ENCODE measurements around the gene MRPL14.

The MRPL14 gene

GRCh38 chr6:44158770-44159228, 31.5 kb upstream of the MRPL14 start, which contains the start of gene CAPN11:
TSS of gene CAPN11 (plus strand) at chr6:44158820. CDS start at chr6:44158849, 29 bp downstream.
- TF ChIP-seq TOX (CRISPR knock-in tag; IDR thresholded peaks at IDR 0.05; ENCODE audit: borderline replicate concordance) (no peak), CREB5 (CRISPR knock-in tag; IDR thresholded peaks at IDR 0.05; ENCODE audit: low read depth) (no peak), ZC3H10 (CRISPR knock-in tag; IDR thresholded peaks at IDR 0.05) (no peak), ISL1 (CRISPR knock-in tag; IDR thresholded peaks at IDR 0.05) (no peak), ZNF70 (CRISPR knock-in tag; IDR thresholded peaks at IDR 0.05) (no peak), TSHZ2 (CRISPR knock-in tag; IDR thresholded peaks at IDR 0.05) (no peak), ZFP30 (CRISPR knock-in tag; IDR thresholded peaks at IDR 0.05) (no peak), TCF4 (CRISPR knock-in tag; IDR thresholded peaks at IDR 0.05; ENCODE audit: borderline replicate concordance) (no peak)
- no peak for ATAC-seq

GRCh38 chr6:44157152-44157521, 29.9 kb upstream of the MRPL14 start:
- no peak for ATAC-seq
- no peak for TF ChIP-seq PPARA (CRISPR knock-in tag; IDR thresholded peaks at IDR 0.05; ENCODE audit: borderline replicate concordance)

- TF ChIP-seq ZNF565 (CRISPR knock-in tag; conservative IDR thresholded peaks at IDR 0.05; ENCODE audit: low read depth) = no peak
- TF ChIP-seq BACH2 (CRISPR knock-in tag; IDR thresholded peaks at IDR 0.05; ENCODE audit: borderline replicate concordance) = no peak
- no peak for TF ChIP-seq ZC3H10 (CRISPR knock-in tag; IDR thresholded peaks at IDR 0.05)
- TF ChIP-seq POU6F1 (CRISPR knock-in tag; IDR thresholded peaks at IDR 0.05; ENCODE audit: borderline replicate concordance, low read depth) = no peak
- no peak for TF ChIP-seq ISL1 (CRISPR knock-in tag; IDR thresholded peaks at IDR 0.05)
- TF ChIP-seq PPARA (CRISPR knock-in tag; IDR thresholded peaks at IDR 0.05; ENCODE audit: borderline replicate concordance) = no peak
- no peak for ATAC-seq
Measured at GRCh38 chr6:44156494-44157151, 29.4 kb upstream of the MRPL14 start.

GRCh38 chr6:44154067-44154466, 26.8 kb upstream of the MRPL14 start:
- ATAC-seq = no peak
- TF ChIP-seq POU6F1 (CRISPR knock-in tag; IDR thresholded peaks at IDR 0.05; ENCODE audit: borderline replicate concordance, low read depth) (no peak), TSHZ2 (CRISPR knock-in tag; IDR thresholded peaks at IDR 0.05) (no peak), ZC3H10 (CRISPR knock-in tag; IDR thresholded peaks at IDR 0.05) (no peak), OSR1 (CRISPR knock-in tag; IDR thresholded peaks at IDR 0.05) (no peak), ZFP30 (CRISPR knock-in tag; IDR thresholded peaks at IDR 0.05) (no peak), ZNF565 (CRISPR knock-in tag; conservative IDR thresholded peaks at IDR 0.05; ENCODE audit: low read depth) (no peak), CSRNP3 (CRISPR knock-in tag; IDR thresholded peaks at IDR 0.05) (no peak), GLIS3 (CRISPR knock-in tag; IDR thresholded peaks at IDR 0.05) (no peak), SNAI2 (CRISPR knock-in tag; IDR thresholded peaks at IDR 0.05) (no peak), TCF4 (CRISPR knock-in tag; IDR thresholded peaks at IDR 0.05; ENCODE audit: borderline replicate concordance) (no peak), ISL1 (CRISPR knock-in tag; IDR thresholded peaks at IDR 0.05) (no peak), ZFP3 (CRISPR knock-in tag; IDR thresholded peaks at IDR 0.05) (no peak), ARNTL (CRISPR knock-in tag; IDR thresholded peaks at IDR 0.05; ENCODE audit: borderline replicate concordance, low read depth) (no peak), ZNF70 (CRISPR knock-in tag; IDR thresholded peaks at IDR 0.05) (no peak), PATZ1 (CRISPR knock-in tag; IDR thresholded peaks at IDR 0.05; ENCODE audit: borderline replicate concordance) (no peak), TOX (CRISPR knock-in tag; IDR thresholded peaks at IDR 0.05; ENCODE audit: borderline replicate concordance) (no peak), RARB (CRISPR knock-in tag; IDR thresholded peaks at IDR 0.05) (no peak), ZNF8 (CRISPR knock-in tag; IDR thresholded peaks at IDR 0.05) (no peak)
